GM06990 (cell line): ENCODE results near the gene PRAC2.
"Not testable (repeated sequence)": the region's sequence is repeated elsewhere in the genome, so short reads cannot be mapped to it uniquely, and the experiment has no call there.

ENCODE experiments used
- DNase-seq: peaks from one replicate; pipeline ENCODE4 v3.0.0-alpha.2; 2011; ENCODE audit not compliant: insufficient read length; ENCODE audit errors: extremely low read depth
- H3K27me3 ChIP-seq: replicated peaks from 2 replicates; pipeline ENCODE4 v1.6.0; 2011; ENCODE audit warnings: low read length; ENCODE audit not compliant: control insufficient read depth, insufficient read depth
- H3K36me3 ChIP-seq: 2 replicates; pipeline ENCODE4 v1.5.1; 2011; ENCODE audit warnings: low read length; ENCODE audit not compliant: control insufficient read depth, insufficient read depth
- H3K4me3 ChIP-seq: replicated peaks from 2 replicates; pipeline ENCODE4 v1.5.1; 2011; ENCODE audit warnings: low read depth, mild to moderate bottlenecking, control low read depth, low read length
- CTCF ChIP-seq: IDR thresholded peaks from 2 replicates; pipeline ENCODE4 v1.5.1; 2011; ENCODE audit warnings: low read length, control low read depth, mild to moderate bottlenecking, inconsistent platforms; ENCODE audit not compliant: insufficient read depth, poor library complexity, severe bottlenecking

The PRAC2 gene

GRCh38 chr17:48711128-48711527 is 11.9 kb upstream of the PRAC2 start:
- Histone ChIP-seq H3K36me3 (no peaks in the 10 kb centered on the region), H3K27me3 (peaks cover 1% of the 10 kb centered on the region; the same call in 1 of the 2 replicates), H3K4me3 (no peak overlapping the region)
- no peak for DNase-seq
- TF ChIP-seq CTCF: no peak

GRCh38 chr17:48715496-48716399 is 7.2 kb upstream of the PRAC2 start:
- Histone ChIP-seq H3K27me3 (peaks cover 6% of the 10 kb centered on the region), H3K4me3 (no peak overlapping the region), H3K36me3 (no peaks in the 10 kb centered on the region)
- TF ChIP-seq CTCF: no peak
- no peak for DNase-seq

- H3K4me3 ChIP-seq, H3K36me3 ChIP-seq, DNase-seq, H3K27me3 ChIP-seq: not testable (repeated sequence)
Measured at GRCh38 chr17:48716549-48716948, 6.4 kb upstream of the PRAC2 start.

- peaks cover 5% of the 10 kb centered on the region for H3K27me3 ChIP-seq
- no peak for TF ChIP-seq CTCF
- no peak overlapping the region for H3K4me3 ChIP-seq
Measured at GRCh38 chr17:48717367-48718226, 5.4 kb upstream of the PRAC2 start.

DNA sequence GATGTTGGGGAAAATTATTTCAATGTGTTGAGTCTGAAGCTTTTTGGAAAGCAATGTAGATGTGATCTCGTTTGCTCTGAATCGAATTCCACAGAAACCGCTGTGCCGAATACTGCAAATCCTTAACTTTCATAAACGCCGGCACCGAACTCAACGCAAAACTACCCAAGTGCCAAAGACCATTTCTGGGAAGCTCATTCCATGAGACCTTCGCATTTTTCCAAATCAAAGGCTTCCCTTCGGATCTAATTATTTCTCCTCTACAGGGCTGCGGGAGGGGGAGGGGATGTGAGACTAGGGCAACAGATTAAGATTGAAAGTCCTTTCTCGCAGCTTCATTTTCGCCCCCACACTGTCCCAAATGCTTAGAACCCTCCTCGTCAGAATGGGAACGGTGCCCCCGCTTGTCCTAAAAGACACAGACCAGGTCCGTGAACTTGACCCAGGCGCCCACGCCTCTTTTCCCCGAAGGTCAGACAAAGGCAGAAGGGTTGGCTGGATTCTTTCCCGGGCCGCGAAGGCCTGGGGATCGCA is 4.7 kb upstream of the PRAC2 start:
- Histone ChIP-seq H3K4me3 (no peak overlapping the region), H3K36me3 (no peaks in the 10 kb centered on the region), H3K27me3 (peaks cover 5% of the 10 kb centered on the region)
- TF ChIP-seq CTCF: no peak
- DNase-seq: no peak

More at GRCh38 chr17:48717367-48718226, 5.4 kb upstream of the PRAC2 start:
- no peaks in the 10 kb centered on the region for H3K36me3 ChIP-seq
- no peak for DNase-seq
